Measurements from ENCODE around the gene COL4A2.

DNA sequence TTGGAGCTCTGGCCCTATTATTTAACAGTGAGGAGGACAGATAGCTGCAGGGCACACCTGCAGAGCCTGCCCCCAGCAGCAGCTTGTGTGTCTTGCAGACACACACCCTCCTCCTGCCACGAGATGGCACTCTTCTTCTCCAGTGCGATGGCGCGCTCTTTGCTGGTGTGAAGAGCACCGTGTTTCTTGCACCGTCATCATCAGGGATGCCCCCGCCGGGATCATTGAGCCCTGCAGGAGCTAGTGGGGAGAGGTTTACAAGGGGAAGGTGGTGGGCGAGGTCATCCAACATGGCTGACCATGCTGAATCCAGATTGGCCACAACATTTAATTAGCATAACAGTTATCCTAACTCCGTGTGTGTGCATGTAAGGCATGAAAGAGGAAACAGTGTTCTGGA lies 148.9 kb downstream of the COL4A2 start:
- TF ChIP-seq, protein P1, sequence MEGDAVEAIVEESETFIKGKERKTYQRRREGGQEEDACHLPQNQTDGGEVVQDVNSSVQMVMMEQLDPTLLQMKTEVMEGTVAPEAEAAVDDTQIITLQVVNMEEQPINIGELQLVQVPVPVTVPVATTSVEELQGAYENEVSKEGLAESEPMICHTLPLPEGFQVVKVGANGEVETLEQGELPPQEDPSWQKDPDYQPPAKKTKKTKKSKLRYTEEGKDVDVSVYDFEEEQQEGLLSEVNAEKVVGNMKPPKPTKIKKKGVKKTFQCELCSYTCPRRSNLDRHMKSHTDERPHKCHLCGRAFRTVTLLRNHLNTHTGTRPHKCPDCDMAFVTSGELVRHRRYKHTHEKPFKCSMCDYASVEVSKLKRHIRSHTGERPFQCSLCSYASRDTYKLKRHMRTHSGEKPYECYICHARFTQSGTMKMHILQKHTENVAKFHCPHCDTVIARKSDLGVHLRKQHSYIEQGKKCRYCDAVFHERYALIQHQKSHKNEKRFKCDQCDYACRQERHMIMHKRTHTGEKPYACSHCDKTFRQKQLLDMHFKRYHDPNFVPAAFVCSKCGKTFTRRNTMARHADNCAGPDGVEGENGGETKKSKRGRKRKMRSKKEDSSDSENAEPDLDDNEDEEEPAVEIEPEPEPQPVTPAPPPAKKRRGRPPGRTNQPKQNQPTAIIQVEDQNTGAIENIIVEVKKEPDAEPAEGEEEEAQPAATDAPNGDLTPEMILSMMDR (IDR thresholded peaks at IDR 0.05), result peak; percentile 84
- TF ChIP-seq EZH2 (IDR thresholded peaks at IDR 0.05; ENCODE audit: borderline replicate concordance, insufficient read depth, low read depth, low read length, poor library complexity, severe bottlenecking), result no peak

All from B cell (primary cell).